ENCODE results near the gene SUPT6H. TPM values are rescaled to one million over a fixed set of nuclear protein-coding genes. Genes with fewer than 3 reads are reported as not detected.

Gene SUPT6H
- total RNA-seq, 2 experiments from 2014 or later, result 77.0 to 77.9 TPM

- Mint-ChIP-seq H3K27me3 (no peaks in the 10 kb centered on the region), H3K4me1 (peaks cover 31% of the 10 kb centered on the region), H3K4me3 (peak overlapping the region; percentile 34), H3K36me3 (peaks cover 45% of the 10 kb centered on the region), H3K9me3 (no peaks in the 10 kb centered on the region), H3K27ac (peak overlapping the region; percentile 48)
- peak; percentile 89 for DNase-seq
These were observed 88.4 kb downstream of the SUPT6H start for GRCh38 chr17:28750178-28751047.

GRCh38 chr17:28751600-28752366, 89.8 kb downstream of the SUPT6H start:
- Mint-ChIP-seq H3K4me3 (no peak overlapping the region), H3K9me3 (no peaks in the 10 kb centered on the region), H3K27me3 (no peaks in the 10 kb centered on the region), H3K4me1 (peaks cover 24% of the 10 kb centered on the region), H3K36me3 (peaks cover 33% of the 10 kb centered on the region), H3K27ac (no peak overlapping the region)
- DNase-seq, result no peak

Other genes with a start within 250 kb of the SUPT6H start
- gene SLC13A2, start 188.6 kb upstream of the SUPT6H start, total RNA-seq, result not detected
- gene FOXN1, start 155.9 kb upstream of the SUPT6H start, total RNA-seq, result not detected
- 10 to 100 TPM; 31.5 to 34.3 TPM for gene UNC119, start 109.6 kb upstream of the SUPT6H start, total RNA-seq
- gene PIGS, start 90.7 kb upstream of the SUPT6H start, total RNA-seq, result 10 to 100 TPM; 41.5 to 42.5 TPM
- 10 to 100 TPM; 85.6 to 85.8 TPM for gene ALDOC, start 85.3 kb upstream of the SUPT6H start, total RNA-seq
- 100 to 1,000 TPM; 111 to 122 TPM for gene SPAG5, start 63.2 kb upstream of the SUPT6H start, total RNA-seq
- 10 to 100 TPM; 14.3 to 17.8 TPM for gene RSKR, start 48.0 kb upstream of the SUPT6H start, total RNA-seq
- gene BLTP2, start 17.0 kb upstream of the SUPT6H start, total RNA-seq, result 100 to 1,000 TPM; 174 to 180 TPM
- 10 to 100 TPM; 36.8 to 37.2 TPM for gene SDF2, start 299 bp upstream of the SUPT6H start, total RNA-seq
- gene PROCA1, start 49.7 kb downstream of the SUPT6H start, total RNA-seq, result 1 to 10 TPM; 3.1 to 3.9 TPM
- gene RAB34, start 55.7 kb downstream of the SUPT6H start, total RNA-seq, result 1 to 10 TPM; 7.6 to 8.2 TPM
- 1,000 to 10,000 TPM; 2,447 to 2,533 TPM for gene RPL23A, start 57.8 kb downstream of the SUPT6H start, total RNA-seq
- gene TLCD1, start 64.0 kb downstream of the SUPT6H start, total RNA-seq, result 10 to 100 TPM; 15.5 to 17.8 TPM
- 1 to 10 TPM; 4.8 to 5.6 TPM for gene NEK8, start 66.6 kb downstream of the SUPT6H start, total RNA-seq
- 100 to 1,000 TPM; 219 to 221 TPM for gene TRAF4, start 81.8 kb downstream of the SUPT6H start, total RNA-seq
- 10 to 100 TPM; 13.9 to 14.2 TPM for gene FAM222B, start 180.6 kb downstream of the SUPT6H start, total RNA-seq
- gene ERAL1, start 192.8 kb downstream of the SUPT6H start, total RNA-seq, result 10 to 100 TPM; 77.6 to 80.4 TPM
- 10 to 100 TPM; 56.2 to 65.2 TPM for gene FLOT2, start 235.5 kb downstream of the SUPT6H start, total RNA-seq
- gene DHRS13, start 240.9 kb downstream of the SUPT6H start, total RNA-seq, result 10 to 100 TPM; 31.8 to 34.1 TPM

All from activated naive CD8-positive, alpha-beta T cell treated with anti-CD3 and anti-CD28 coated beads for 36 hours (primary cell).